Endometrial microvascular endothelial cells (primary cell): ENCODE results near the gene OXGR1. TPM values are rescaled to one million over a fixed set of nuclear protein-coding genes. Genes with fewer than 3 reads are reported as not detected.
"Not testable (repeated sequence)": the region's sequence is repeated elsewhere in the genome, so short reads cannot be mapped to it uniquely, and the experiment has no call there.

Source experiments
- in situ Hi-C: cut with HindIII; loops from 2 replicates; pipeline ENCODE4 v1.10.0; 2017; ENCODE audit warnings: low sequenced_read_pairs, low pct_unique_long_range_greater_than_20kb; ENCODE audit errors: inconsistent ontology term
- total RNA-seq: library from RNA; depleted of rRNA; stranded (reverse); fragments of >200 nt; gene quantifications from one replicate; pipeline ENCODE4 v1.2.3, GENCODE V29; 2015; ENCODE audit errors: inconsistent ontology term

Gene OXGR1
- total RNA-seq, 1 donor from 2014 or later, result not detected

DNA sequence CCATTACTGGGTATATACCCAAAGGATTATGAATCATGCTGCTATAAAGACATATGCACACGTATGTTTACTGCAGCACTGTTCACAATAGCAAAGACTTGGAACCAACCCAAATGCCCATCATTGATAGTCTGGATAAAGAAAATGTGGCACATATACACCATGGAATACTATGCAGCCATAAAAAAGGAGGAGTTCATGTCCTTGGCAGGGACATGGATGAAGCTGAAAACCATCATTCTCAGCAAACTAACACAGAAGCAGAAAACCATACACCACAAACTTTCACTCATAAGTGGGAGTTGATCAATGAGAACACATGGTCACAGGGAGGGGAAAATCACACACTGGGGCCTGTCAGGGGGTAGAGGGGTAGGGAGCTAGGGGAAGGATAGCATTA lies 14.4 kb downstream of the OXGR1 start:
- in situ Hi-C loops, result not testable (repeated sequence)

- in situ Hi-C loops, result no loop called here
Measured at GRCh38 chr13:96968027-96968426, 26.2 kb downstream of the OXGR1 start.

DNA sequence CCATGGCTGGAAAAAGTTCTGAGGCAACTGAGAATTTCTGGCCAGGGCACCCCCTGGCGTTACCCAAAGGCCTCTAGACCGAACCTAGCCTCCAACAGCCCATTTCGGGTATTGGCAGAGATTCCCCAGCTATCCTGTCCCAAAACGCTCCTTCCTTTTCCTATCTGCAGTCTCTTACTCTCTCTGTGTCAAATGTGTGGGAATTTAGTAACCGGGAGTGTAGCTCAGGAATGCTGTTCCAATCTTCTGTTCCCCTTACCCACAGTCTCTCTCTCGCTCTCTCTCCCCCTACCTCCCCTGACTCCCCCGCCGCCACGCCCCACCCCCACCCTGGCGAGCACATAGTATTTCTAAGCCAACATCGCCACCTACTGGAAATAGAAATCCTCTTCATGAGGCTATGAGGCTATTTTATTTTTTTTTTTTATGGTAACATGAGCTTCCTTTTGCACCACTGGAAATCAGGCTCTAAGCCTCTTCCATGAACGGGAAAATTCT lies 27.0 kb downstream of the OXGR1 start:
- in situ Hi-C loops, result no loop called here

- in situ Hi-C loops, result no loop called here
Measured at GRCh38 chr13:96966415-96967102, 27.7 kb downstream of the OXGR1 start.

DNA sequence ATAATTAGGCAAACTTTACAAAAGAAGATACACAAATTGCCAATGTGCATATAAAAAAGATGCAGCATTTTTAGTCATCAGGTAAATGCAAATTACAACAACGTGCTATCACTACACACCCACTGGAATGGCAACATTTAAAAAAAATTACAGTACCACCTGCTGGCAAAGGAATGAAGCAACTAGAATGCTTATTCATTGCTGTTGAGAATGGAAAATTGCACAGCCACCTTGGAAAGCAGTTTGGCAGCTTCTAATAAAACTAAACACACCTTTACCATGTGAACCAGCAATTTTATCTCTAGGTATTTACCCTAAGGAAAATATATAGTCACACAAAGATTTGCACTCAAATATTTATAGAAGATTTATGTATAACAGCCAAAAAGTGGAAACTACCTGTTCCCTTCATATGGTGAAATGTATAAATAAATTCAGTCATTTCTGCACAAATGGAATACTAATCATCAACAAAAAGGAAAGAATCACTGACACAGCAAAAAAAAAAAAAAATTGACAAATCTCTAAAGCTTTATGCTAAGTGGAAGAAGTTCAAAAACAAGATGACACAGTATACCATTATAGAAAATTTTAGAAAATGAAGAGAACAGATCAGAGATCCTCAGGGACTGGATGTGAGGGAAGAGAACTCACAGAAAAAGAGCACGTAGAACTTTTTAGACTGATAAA lies 30.3 kb downstream of the OXGR1 start:
- in situ Hi-C loops, result no loop called here

DNA sequence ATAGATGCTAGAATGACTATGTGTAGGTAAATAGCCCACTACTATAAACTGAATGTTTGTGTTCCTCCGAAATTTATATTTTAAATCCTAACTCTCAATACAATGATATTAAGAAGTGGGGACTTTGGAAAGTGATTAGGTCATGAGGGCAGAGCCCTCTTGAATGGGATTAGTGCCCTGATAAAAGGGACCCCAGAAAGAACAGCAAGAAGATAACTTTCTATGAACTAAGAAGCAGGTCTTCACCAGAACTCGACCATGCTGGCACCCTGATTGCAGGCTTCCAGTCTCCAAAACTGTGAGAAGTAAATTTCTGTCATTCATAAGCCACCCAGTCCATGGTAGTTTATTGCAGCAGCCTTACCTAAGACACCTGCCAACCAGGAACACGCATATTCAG lies 33.9 kb downstream of the OXGR1 start:
- in situ Hi-C loops, result no loop called here

DNA sequence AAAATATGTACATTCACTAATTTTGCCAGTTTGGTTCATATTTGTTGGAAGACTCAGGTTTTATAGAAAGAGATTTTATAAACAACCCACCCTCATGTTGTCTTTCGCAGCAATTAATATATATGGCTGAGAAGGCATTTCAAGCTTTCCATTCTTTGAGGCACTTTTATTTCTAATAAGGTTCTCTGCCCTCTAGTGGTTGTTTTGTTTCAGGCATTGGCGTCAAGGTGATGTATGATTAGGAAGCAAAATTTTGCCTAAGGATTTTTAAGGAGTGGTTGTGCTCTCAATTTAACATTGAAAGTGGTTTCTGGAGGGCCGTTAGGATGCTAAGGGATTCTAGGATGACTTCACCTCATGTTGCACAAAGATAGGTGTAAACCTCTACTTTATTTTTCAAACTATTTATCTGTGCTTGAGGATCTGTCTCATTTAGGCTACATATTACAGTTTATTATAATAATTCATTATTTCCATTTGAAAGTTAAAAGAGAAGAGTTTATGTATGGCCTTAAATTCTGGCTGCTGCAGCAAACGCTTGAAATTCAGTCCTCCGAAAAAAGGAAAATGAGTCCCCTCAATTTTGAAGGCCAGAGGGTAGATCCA lies 35.9 kb downstream of the OXGR1 start:
- in situ Hi-C loops, result no loop called here

DNA sequence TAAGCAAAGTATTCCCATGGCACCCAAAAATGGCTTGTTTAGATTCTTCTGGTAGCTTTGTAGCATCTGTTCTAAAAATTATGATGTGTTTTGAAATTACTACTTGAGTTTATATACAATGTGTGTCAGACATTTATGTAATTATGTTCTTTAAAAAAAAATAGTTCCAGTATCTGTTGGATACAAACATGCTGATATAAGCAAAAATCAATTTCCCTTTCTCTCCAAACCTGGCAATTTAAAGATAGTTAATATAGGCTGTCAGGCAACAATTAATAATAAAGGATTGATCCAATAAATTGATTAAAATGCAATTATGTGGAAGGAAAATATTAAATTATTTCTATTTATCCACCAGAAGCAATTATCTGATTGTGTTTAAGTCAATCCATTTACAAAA lies 41.7 kb downstream of the OXGR1 start:
- in situ Hi-C loops, result no loop called here

- in situ Hi-C loops, result no loop called here
Measured at GRCh38 chr13:96948127-96948526, 46.1 kb downstream of the OXGR1 start.

DNA sequence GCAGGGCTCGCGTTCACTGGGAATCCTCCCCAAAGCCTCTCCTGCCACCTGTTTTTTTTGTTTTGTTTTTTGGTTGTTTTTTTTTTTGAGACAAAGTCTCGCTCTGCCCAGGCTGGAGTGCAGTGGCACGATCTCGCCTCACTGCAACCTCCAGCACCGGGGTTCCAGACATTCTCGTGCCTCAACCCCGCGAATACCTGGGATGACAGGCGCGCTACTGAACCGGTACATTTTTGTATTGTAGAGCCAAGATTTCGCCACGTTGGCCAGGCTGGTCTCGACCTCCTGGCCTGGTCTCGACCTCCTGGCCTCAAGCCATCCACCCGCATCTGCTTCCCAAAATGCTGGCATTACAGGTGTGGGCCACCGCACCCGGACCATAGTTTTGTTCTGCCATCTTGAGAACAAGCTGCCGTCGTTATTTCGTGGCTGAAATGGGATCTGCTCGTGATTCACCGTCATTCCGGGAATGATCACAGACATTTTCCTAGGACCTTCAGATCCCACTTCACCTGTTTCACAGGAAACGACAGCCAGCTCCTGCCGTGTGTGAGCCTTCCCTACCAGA lies 46.8 kb downstream of the OXGR1 start:
- in situ Hi-C loops, result no loop called here

GRCh38 chr13:96946709-96947311 lies 47.5 kb downstream of the OXGR1 start:
- in situ Hi-C loops, result no loop called here

GRCh38 chr13:96940961-96941360 lies 53.3 kb downstream of the OXGR1 start:
- in situ Hi-C loops, result no loop called here

DNA sequence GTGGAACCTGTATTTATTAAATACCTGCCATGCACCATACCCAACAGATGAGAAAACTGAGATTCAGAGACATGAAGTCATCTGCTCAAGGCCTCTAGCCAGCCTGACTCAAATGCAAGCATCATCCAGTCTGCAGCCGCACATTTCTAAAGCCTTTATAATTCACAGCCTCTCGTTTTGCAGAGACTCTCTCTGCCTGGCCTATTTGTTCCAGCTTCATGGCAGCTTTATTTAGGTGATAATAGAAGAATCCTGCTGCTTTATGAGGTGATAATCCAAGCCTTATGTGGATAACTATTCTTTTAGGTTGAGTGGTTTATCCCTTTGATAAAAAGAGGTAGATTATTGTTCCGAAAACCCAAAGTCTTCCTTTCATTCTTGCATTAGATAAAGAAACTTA lies 58.4 kb downstream of the OXGR1 start:
- in situ Hi-C loops, result no loop called here

Other genes with a start within 250 kb of the OXGR1 start
- gene MBNL2, start 227.9 kb upstream of the OXGR1 start, total RNA-seq, result 76.1 TPM